CD4-positive, alpha-beta T cell treated with Interleukin-1 beta for 1 hour (primary cell): ENCODE data around the gene CCDC38.

Experiments
- DNase-seq, 2 donors: peaks; one replicate each; pipeline ENCODE4 v3.0.0-alpha.2; 2020 to 2022

The CCDC38 gene

DNA sequence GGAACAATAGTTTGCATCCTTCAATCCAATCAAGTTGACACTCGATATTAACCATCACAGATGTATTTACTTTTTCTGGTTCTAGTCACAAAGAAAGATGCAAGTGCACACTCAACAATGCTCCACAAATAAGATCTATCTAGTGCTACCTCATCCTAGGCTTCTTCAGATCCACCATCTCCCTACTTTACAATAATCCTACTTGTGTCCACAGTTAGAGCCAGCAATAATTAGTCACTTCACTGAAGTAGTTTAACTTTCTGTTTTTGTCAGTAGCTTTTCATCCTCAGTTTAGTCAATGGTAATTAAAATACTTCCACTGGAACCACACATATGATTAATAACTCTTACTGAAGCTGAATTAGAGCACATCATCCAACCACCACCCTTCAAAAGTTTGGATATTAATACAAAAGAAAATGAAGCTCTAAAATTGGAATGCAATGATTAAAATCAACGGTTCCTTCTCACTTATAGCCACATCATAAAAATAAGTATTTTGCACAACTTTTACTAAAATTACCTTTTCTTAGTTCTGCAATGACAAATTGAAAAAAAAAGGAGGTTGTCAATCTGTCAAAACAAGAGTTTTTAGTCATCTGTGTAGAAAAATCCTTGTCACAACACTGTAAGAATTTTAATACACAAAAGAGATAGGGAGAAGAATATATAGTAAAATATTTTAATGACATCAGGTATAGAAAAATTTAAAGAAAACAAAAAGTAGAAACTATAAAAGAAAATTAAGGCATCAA is 111.9 kb downstream of the CCDC38 start:
- no peak for DNase-seq

DNA sequence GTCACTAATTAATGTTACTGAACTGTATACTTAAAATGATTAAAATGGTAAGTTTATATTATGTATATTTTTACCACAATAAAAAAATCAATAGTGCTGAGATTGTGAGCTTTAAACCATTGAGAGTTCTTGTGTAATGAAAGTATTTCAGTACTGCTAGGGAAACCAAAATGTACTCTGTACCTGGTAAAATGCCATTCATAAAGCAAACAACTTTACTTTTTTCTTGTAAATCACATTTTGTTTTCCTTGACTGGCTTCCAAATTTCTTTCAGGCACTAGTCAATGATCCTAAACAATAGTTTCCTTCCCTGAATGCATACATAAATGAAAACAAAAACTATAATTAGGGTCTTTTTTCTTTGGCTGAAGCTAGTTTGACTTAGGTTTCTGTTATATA is 113.0 kb downstream of the CCDC38 start:
- DNase-seq = no peak

DNA sequence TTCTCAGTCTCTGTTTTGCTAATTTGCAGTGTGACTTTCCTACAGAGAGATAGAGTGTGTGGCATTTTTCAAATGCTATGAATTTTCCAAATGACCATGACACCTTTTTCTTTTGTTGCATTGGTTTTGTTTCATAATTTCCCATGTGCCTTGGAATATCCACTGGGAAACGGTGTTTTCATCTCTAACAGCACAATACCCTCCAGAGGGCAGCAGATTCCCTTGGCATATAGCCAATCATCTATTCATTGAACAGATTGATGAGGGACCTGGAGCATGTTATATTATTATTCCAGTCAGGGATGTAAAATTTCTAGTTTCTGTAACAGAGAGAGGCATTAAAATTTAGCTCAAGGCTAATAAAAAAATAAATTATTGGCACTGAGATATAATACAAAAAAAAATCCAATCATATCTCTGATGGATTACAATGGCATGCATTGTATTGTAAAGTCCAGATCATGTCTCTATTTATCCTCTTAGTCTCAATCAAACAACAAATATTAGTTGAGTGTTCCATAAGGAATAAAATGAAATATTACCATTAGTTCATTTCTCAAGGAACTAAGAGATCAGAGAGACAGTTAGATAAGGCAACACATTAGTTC is 122.2 kb downstream of the CCDC38 start:
- peak in 1 of 2 donors; percentile 6 for DNase-seq
